Jurkat, Clone E6-1 (cell line): Measurements from ENCODE around the gene SNCA. TPM values are rescaled to one million over a fixed set of nuclear protein-coding genes. Genes with fewer than 3 reads are reported as not detected.

ENCODE experiments used
- DNase-seq: peaks from one replicate; pipeline ENCODE4 v3.0.0-alpha.2; 2011; ENCODE audit warnings: low read depth, low spot score
- H3K4me3 ChIP-seq: 2 replicates; pipeline ENCODE4 v1.5.1; 2011; ENCODE audit warnings: mild to moderate bottlenecking, low read length, control low read depth, moderate library complexity
- polyA plus RNA-seq: library from polyadenylated mRNA; unstranded; fragments of >200 nt; gene quantifications from one replicate; pipeline ENCODE4 v1.2.1, GENCODE V29; 2012; ENCODE audit warnings: missing spikeins; ENCODE audit not compliant: insufficient read length, insufficient read depth

SNCA gene
- polyA plus RNA-seq, result 16.0 TPM

- DNase-seq, result no peak
- no peak within 1 kb of the TSS for H3K4me3 ChIP-seq
These were observed at the start of gene SNCA for GRCh38 chr4:89836897-89837384. TSS of gene SNCA (minus strand) at chr4:89837161. CDS start at chr4:89835667, 1,494 bp downstream.

GRCh38 chr4:89879215-89879614 lies 42.3 kb upstream of the SNCA start:
- no peak for DNase-seq

GRCh38 chr4:89878611-89879010 lies 41.6 kb upstream of the SNCA start:
- no peak overlapping the region for H3K4me3 ChIP-seq
- DNase-seq, result no peak

More at GRCh38 chr4:89879215-89879614, 42.3 kb upstream of the SNCA start:
- H3K4me3 ChIP-seq, result no peak overlapping the region

GRCh38 chr4:89876548-89876947 lies 39.6 kb upstream of the SNCA start:
- no peak for DNase-seq
- H3K4me3 ChIP-seq, result no peak overlapping the region

GRCh38 chr4:89871211-89871610 lies 34.2 kb upstream of the SNCA start:
- H3K4me3 ChIP-seq, result no peak overlapping the region
- DNase-seq, result no peak

- DNase-seq, result no peak
- no peak overlapping the region for H3K4me3 ChIP-seq
These were observed 32.1 kb upstream of the SNCA start for GRCh38 chr4:89868999-89869589.

- no peak overlapping the region for H3K4me3 ChIP-seq
- DNase-seq, result no peak
These were observed 31.3 kb upstream of the SNCA start for GRCh38 chr4:89868276-89868675.

GRCh38 chr4:89863533-89863932 lies 26.6 kb upstream of the SNCA start:
- no peak overlapping the region for H3K4me3 ChIP-seq
- no peak for DNase-seq

- DNase-seq, result no peak
- H3K4me3 ChIP-seq, result no peak overlapping the region
These were observed 24.0 kb upstream of the SNCA start for GRCh38 chr4:89860971-89861370.

- H3K4me3 ChIP-seq, result no peak overlapping the region
- no peak for DNase-seq
These were observed 18.3 kb upstream of the SNCA start for GRCh38 chr4:89855236-89855635.

- no peak for DNase-seq
These were observed 10.8 kb upstream of the SNCA start for GRCh38 chr4:89847571-89848325.

GRCh38 chr4:89839558-89839957 lies 2.6 kb upstream of the SNCA start:
- no peak for DNase-seq
- no peak overlapping the region for H3K4me3 ChIP-seq

More at GRCh38 chr4:89847571-89848325, 10.8 kb upstream of the SNCA start:
- no peak overlapping the region for H3K4me3 ChIP-seq

GRCh38 chr4:89837993-89838390 lies 1.0 kb upstream of the SNCA start:
- H3K4me3 ChIP-seq, result no peak overlapping the region
- DNase-seq, result no peak

GRCh38 chr4:89837385-89837992 lies 528 bp upstream of the SNCA start:
- no peak overlapping the region for H3K4me3 ChIP-seq
- no peak for DNase-seq

- no peak for DNase-seq
These were observed 773 bp downstream of the SNCA start for GRCh38 chr4:89836031-89836745.

GRCh38 chr4:89835413-89835812 lies 1.5 kb downstream of the SNCA start:
- H3K4me3 ChIP-seq, result no peak overlapping the region
- no peak for DNase-seq

More at GRCh38 chr4:89836031-89836745, 773 bp downstream of the SNCA start:
- H3K4me3 ChIP-seq, result no peak overlapping the region

- no peak overlapping the region for H3K4me3 ChIP-seq
- DNase-seq, result no peak
These were observed 2.3 kb downstream of the SNCA start for GRCh38 chr4:89834486-89835209.

- no peak overlapping the region for H3K4me3 ChIP-seq
- peak; percentile 10 for DNase-seq
These were observed 7.4 kb downstream of the SNCA start for GRCh38 chr4:89829470-89830138.
